OCI-LY3 (cell line): ENCODE results near the gene KLHL1.

Experiments used
- H2AFZ ChIP-seq: fragments of 200-600, 300-600 bp; shearing (Covaris generic); 2 replicates; pipeline ENCODE4 v1.6.0; 2014; ENCODE audit warnings: antibody characterized with exemption, low read depth, low read length
- H3K27ac ChIP-seq: fragments of 200-600, 300-600 bp; sonication (generic); 2 replicates; pipeline ENCODE4 v1.5.1; 2014; ENCODE audit warnings: mild to moderate bottlenecking, low read length, moderate library complexity, mixed read lengths
- H3K27me3 ChIP-seq: fragments of 200-600, 300-600 bp; sonication (generic); 2 replicates; pipeline ENCODE4 v1.6.1; 2014; ENCODE audit warnings: low read depth, low read length, mixed read lengths
- H3K36me3 ChIP-seq: fragments of 200-600, 300-600 bp; sonication (generic); replicated peaks from 2 replicates; pipeline ENCODE3; 2014; ENCODE audit warnings: low read depth, low read length, mixed read lengths
- H3K4me1 ChIP-seq: fragments of 300-600, 200-600 bp; sonication (generic); 2 replicates; pipeline ENCODE4 v1.6.1; 2014; ENCODE audit warnings: low read length, mixed read lengths
- H3K4me2 ChIP-seq: fragments of 200-600, 300-600 bp; sonication (generic); 2 replicates; pipeline ENCODE4 v1.6.1; 2014; ENCODE audit warnings: low read length, mixed read lengths
- H3K4me3 ChIP-seq: fragments of 300-600, 200-600 bp; sonication (generic); 2 replicates; pipeline ENCODE4 v1.5.1; 2014; ENCODE audit warnings: antibody characterized with exemption, mild to moderate bottlenecking, low read length, moderate library complexity
- H3K79me2 ChIP-seq: fragments of 300-600, 200-600 bp; shearing (Covaris generic); 2 replicates; pipeline ENCODE4 v1.6.1; 2014; ENCODE audit warnings: mild to moderate bottlenecking, low read length, mixed read lengths
- H3K9ac ChIP-seq: fragments of 300-600, 200-600 bp; shearing (Covaris generic); 2 replicates; pipeline ENCODE4 v1.6.0; 2014; ENCODE audit warnings: mild to moderate bottlenecking, low read length, moderate library complexity
- H3K9me3 ChIP-seq: fragments of 200-600, 300-600 bp; shearing (Covaris generic); 2 replicates; pipeline ENCODE4 v1.6.1; 2014; ENCODE audit warnings: low read length, mixed read lengths; ENCODE audit not compliant: insufficient read depth
- H4K20me1 ChIP-seq: fragments of 200-600, 300-600 bp; sonication (generic); 2 replicates; pipeline ENCODE4 v1.6.1; 2016; ENCODE audit warnings: low read length, mixed read lengths; ENCODE audit not compliant: insufficient read depth
- EZH2phosphoT487 ChIP-seq: fragments of 200-600 bp; shearing (Covaris generic); IDR thresholded peaks from 2 replicates; pipeline ENCODE4 v1.6.1; 2018; ENCODE audit warnings: antibody characterized with exemption, mixed run types, low read depth
- TF ChIP-seq, protein P1 (sequence below): fragments of 200-600, 300-600 bp; sonication (generic); IDR thresholded peaks from 2 replicates; pipeline ENCODE4 v1.5.1; 2014; ENCODE audit warnings: antibody characterized with exemption, low read length, low read depth

The KLHL1 gene

DNA sequence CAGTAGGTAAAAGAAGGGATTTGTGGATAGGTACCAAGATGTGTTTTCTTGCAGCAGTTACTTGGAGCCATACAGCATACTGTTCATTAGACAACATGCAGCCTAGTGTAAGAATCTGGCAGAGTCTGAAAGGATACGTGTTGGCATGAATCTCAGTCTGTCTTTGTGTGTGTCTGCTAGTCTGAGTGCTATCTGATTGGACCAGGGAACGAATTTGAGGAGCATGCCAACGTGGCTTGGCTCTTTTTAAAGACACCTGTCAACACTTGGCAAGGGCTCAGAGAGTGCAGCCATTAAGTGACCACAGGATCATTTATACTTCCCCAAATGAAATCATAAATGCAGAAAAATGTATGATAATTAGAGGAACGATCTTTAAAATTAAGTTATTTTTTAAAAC is 28.2 kb downstream of the KLHL1 start:
- Histone ChIP-seq H3K79me2 (no peaks in the 10 kb centered on the region), H3K4me2 (no peak overlapping the region), H4K20me1 (no peaks in the 10 kb centered on the region), H3K27me3 (no peaks in the 10 kb centered on the region), H3K9ac (no peak overlapping the region), H3K4me1 (peaks cover 21% of the 10 kb centered on the region), H3K4me3 (no peak overlapping the region), H3K9me3 (no peaks in the 10 kb centered on the region), H2AFZ (no peak overlapping the region), H3K36me3 (peaks cover 2% of the 10 kb centered on the region), H3K27ac (no peak overlapping the region)
- TF ChIP-seq EZH2phosphoT487, result no peak
- TF ChIP-seq, protein P1, sequence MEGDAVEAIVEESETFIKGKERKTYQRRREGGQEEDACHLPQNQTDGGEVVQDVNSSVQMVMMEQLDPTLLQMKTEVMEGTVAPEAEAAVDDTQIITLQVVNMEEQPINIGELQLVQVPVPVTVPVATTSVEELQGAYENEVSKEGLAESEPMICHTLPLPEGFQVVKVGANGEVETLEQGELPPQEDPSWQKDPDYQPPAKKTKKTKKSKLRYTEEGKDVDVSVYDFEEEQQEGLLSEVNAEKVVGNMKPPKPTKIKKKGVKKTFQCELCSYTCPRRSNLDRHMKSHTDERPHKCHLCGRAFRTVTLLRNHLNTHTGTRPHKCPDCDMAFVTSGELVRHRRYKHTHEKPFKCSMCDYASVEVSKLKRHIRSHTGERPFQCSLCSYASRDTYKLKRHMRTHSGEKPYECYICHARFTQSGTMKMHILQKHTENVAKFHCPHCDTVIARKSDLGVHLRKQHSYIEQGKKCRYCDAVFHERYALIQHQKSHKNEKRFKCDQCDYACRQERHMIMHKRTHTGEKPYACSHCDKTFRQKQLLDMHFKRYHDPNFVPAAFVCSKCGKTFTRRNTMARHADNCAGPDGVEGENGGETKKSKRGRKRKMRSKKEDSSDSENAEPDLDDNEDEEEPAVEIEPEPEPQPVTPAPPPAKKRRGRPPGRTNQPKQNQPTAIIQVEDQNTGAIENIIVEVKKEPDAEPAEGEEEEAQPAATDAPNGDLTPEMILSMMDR, result no peak

DNA sequence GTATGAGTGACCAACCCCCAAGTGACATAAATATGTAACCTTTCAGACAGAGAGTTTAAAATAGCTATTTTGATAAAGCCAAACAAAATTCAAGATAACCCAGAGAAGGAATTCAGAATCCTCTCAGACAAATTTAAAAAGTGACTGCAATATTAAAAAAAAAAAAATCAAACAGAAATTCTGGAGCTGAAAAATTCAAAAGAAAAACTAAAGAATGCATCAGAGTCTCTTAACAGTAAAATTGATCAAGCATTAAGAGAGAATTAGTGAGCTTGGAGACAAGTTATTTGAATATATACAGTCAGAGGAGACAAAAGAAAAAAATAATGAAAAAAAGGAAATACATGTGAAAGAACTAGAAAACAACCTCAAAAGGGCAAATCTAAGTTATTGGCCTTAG is 53.7 kb downstream of the KLHL1 start:
- no peaks in the 10 kb centered on the region for H3K79me2 ChIP-seq
- no peak for TF ChIP-seq EZH2phosphoT487
- peaks cover 12% of the 10 kb centered on the region for H3K4me1 ChIP-seq
- no peak overlapping the region for H3K4me3 ChIP-seq
- no peaks in the 10 kb centered on the region for H4K20me1 ChIP-seq
- H3K9ac ChIP-seq, result no peak overlapping the region
- no peak overlapping the region for H3K27ac ChIP-seq
- H3K9me3 ChIP-seq, result peaks cover 21% of the 10 kb centered on the region; the same call in 1 of the 2 replicates
- H3K4me2 ChIP-seq, result no peak overlapping the region
- peaks cover 12% of the 10 kb centered on the region for H3K36me3 ChIP-seq
- no peak overlapping the region for H2AFZ ChIP-seq
- no peaks in the 10 kb centered on the region for H3K27me3 ChIP-seq

DNA sequence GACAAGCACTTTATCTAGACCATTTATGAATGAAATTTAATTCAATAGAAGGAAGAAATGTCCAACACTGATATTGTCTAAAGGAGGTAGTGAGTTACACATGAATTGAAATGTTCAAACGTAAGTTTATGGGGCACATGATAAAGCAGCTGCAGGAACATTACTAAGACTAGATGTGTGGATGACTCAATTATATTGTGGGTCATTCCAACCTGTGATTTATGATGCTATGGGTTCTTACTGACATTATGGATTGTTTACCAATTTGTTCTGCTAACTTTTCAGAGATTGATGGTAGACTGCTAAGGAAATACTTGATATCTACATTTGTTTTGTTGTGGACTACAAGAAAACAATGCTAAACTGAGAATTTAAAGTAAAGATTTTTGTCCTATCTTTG is 56.7 kb downstream of the KLHL1 start:
- no peak overlapping the region for H3K4me3 ChIP-seq
- H3K9me3 ChIP-seq, result peaks cover 21% of the 10 kb centered on the region; the same call in 1 of the 2 replicates
- peaks cover 9% of the 10 kb centered on the region for H3K36me3 ChIP-seq
- no peak overlapping the region for H2AFZ ChIP-seq
- no peak overlapping the region for H3K27ac ChIP-seq
- H3K9ac ChIP-seq, result no peak overlapping the region
- TF ChIP-seq, protein P1, result no peak
- TF ChIP-seq EZH2phosphoT487, result no peak
- no peak overlapping the region for H3K4me2 ChIP-seq
- peaks cover 7% of the 10 kb centered on the region for H3K4me1 ChIP-seq
- no peaks in the 10 kb centered on the region for H3K27me3 ChIP-seq
- no peaks in the 10 kb centered on the region for H3K79me2 ChIP-seq
- no peaks in the 10 kb centered on the region for H4K20me1 ChIP-seq

DNA sequence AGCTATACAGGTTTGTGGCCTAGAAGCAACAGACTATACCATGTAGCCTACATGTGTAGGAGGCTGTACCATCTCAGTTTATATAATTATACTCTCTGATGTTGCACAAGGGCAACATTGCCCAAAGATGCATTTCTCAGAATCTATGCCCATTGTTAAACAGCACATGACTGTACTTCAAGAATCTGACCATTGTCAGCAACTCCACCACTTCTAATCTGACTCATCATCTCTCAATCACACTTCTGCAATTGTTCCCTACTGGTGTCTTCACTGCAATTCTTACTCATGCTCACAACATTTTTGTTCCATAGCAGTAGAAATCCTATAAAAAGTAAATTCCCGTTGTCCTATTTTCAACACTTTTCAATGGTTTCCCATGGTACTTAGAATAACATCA is 64.6 kb downstream of the KLHL1 start:
- Histone ChIP-seq H3K4me2 (no peak overlapping the region), H3K9ac (no peak overlapping the region), H3K27ac (no peak overlapping the region), H3K9me3 (no peaks in the 10 kb centered on the region), H3K27me3 (no peaks in the 10 kb centered on the region), H3K4me1 (peaks cover 7% of the 10 kb centered on the region), H4K20me1 (no peaks in the 10 kb centered on the region), H2AFZ (no peak overlapping the region), H3K36me3 (no peaks in the 10 kb centered on the region), H3K79me2 (no peaks in the 10 kb centered on the region), H3K4me3 (no peak overlapping the region)
- TF ChIP-seq EZH2phosphoT487, result no peak
- TF ChIP-seq, protein P1, result no peak

DNA sequence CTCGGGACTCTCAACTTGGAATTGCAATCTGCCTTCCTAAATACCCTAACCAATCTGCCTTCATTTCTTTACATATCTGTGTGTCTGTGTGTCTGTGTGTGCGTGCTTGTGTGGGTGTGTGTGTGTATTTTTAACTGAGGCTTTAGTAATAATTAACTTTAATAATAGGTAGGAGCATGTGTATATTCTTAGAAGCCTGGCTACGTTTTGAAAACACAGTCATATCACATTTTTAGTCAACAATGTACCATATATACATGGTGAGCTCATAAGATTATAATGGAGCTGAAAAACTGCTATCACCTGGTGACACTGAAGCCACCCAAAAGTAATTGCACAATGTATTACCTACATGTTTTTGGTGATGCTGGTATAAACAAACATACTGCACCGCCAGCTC is 66.1 kb downstream of the KLHL1 start:
- Histone ChIP-seq H4K20me1 (no peaks in the 10 kb centered on the region), H3K9me3 (no peaks in the 10 kb centered on the region), H3K4me2 (no peak overlapping the region), H3K4me1 (peaks cover 7% of the 10 kb centered on the region), H3K36me3 (no peaks in the 10 kb centered on the region), H3K9ac (no peak overlapping the region), H3K27me3 (no peaks in the 10 kb centered on the region), H3K4me3 (no peak overlapping the region), H3K27ac (no peak overlapping the region), H2AFZ (no peak overlapping the region), H3K79me2 (no peaks in the 10 kb centered on the region)
- TF ChIP-seq EZH2phosphoT487, result no peak
- TF ChIP-seq, protein P1, result no peak
